Measurements from ENCODE around the gene PPP1R15B.

The PPP1R15B gene

GRCh38 chr1:204384636-204385352, 26.8 kb downstream of the PPP1R15B start:
- H3K4me3 Mint-ChIP-seq, result no peak overlapping the region
- no peak for ATAC-seq (ENCODE audit: low read depth)
- no peaks in the 10 kb centered on the region for H3K9me3 Mint-ChIP-seq
- H3K4me1 Mint-ChIP-seq, result no peaks in the 10 kb centered on the region
- no peaks in the 10 kb centered on the region for H3K36me3 Mint-ChIP-seq
- H3K27ac Mint-ChIP-seq, result no peak overlapping the region
- no peak for DNase-seq (ENCODE audit: low spot score in 2 of 2)
- peaks cover 2% of the 10 kb centered on the region for H3K27me3 Mint-ChIP-seq

GRCh38 chr1:204383163-204383904, 28.3 kb downstream of the PPP1R15B start:
- peaks cover 4% of the 10 kb centered on the region for H3K27me3 Mint-ChIP-seq
- H3K4me1 Mint-ChIP-seq, result peaks cover 2% of the 10 kb centered on the region
- H3K4me3 Mint-ChIP-seq, result no peak overlapping the region
- H3K9me3 Mint-ChIP-seq, result no peaks in the 10 kb centered on the region
- H3K36me3 Mint-ChIP-seq, result no peaks in the 10 kb centered on the region
- DNase-seq (ENCODE audit: low spot score in 2 of 2), result no peak
- H3K27ac Mint-ChIP-seq, result no peak overlapping the region
- ATAC-seq (ENCODE audit: low read depth), result no peak

- Mint-ChIP-seq H3K9me3 (no peaks in the 10 kb centered on the region), H3K27ac (no peak overlapping the region), H3K4me1 (peaks cover 7% of the 10 kb centered on the region), H3K4me3 (no peak overlapping the region), H3K27me3 (peaks cover 10% of the 10 kb centered on the region), H3K36me3 (no peaks in the 10 kb centered on the region)
- no peak for ATAC-seq (ENCODE audit: low read depth)
- DNase-seq (ENCODE audit: low spot score in 2 of 2), result no peak
These were observed 28.9 kb downstream of the PPP1R15B start for GRCh38 chr1:204382714-204383083.

GRCh38 chr1:204380293-204380831, 31.3 kb downstream of the PPP1R15B start:
- Mint-ChIP-seq H3K4me3 (no peak overlapping the region), H3K27ac (no peak overlapping the region), H3K27me3 (peaks cover 11% of the 10 kb centered on the region), H3K4me1 (peaks cover 9% of the 10 kb centered on the region), H3K9me3 (no peaks in the 10 kb centered on the region), H3K36me3 (no peaks in the 10 kb centered on the region)
- ATAC-seq (ENCODE audit: low read depth) (no peak), DNase-seq (ENCODE audit: low spot score in 2 of 2) (no peak)

GRCh38 chr1:204377800-204378668, 33.6 kb downstream of the PPP1R15B start:
- Mint-ChIP-seq H3K4me3 (peak overlapping the region; percentile 84), H3K4me1 (peaks cover 9% of the 10 kb centered on the region), H3K27me3 (peaks cover 11% of the 10 kb centered on the region), H3K36me3 (no peaks in the 10 kb centered on the region), H3K27ac (peak overlapping the region; percentile 46), H3K9me3 (no peaks in the 10 kb centered on the region)
- ATAC-seq (ENCODE audit: low read depth), result peak; percentile 64
- peak in 1 of 2 donors; percentile 23 for DNase-seq (ENCODE audit: low spot score in 2 of 2)

- Mint-ChIP-seq H3K27me3 (peaks cover 11% of the 10 kb centered on the region), H3K27ac (no peak overlapping the region), H3K4me3 (peak overlapping the region; percentile 57), H3K4me1 (peaks cover 9% of the 10 kb centered on the region), H3K9me3 (no peaks in the 10 kb centered on the region), H3K36me3 (no peaks in the 10 kb centered on the region)
- ATAC-seq (ENCODE audit: low read depth), result no peak
- no peak for DNase-seq (ENCODE audit: low spot score in 2 of 2)
These were observed 34.5 kb downstream of the PPP1R15B start for GRCh38 chr1:204376919-204377799.

GRCh38 chr1:204376465-204376864, 35.2 kb downstream of the PPP1R15B start:
- Mint-ChIP-seq H3K27ac (no peak overlapping the region), H3K9me3 (no peaks in the 10 kb centered on the region), H3K4me3 (no peak overlapping the region), H3K36me3 (no peaks in the 10 kb centered on the region), H3K27me3 (peaks cover 13% of the 10 kb centered on the region), H3K4me1 (peaks cover 9% of the 10 kb centered on the region)
- ATAC-seq (ENCODE audit: low read depth) (no peak), DNase-seq (ENCODE audit: low spot score in 2 of 2) (no peak)

GRCh38 chr1:204373911-204374310, 37.7 kb downstream of the PPP1R15B start:
- Mint-ChIP-seq H3K27me3 (peaks cover 12% of the 10 kb centered on the region), H3K4me1 (peaks cover 9% of the 10 kb centered on the region), H3K9me3 (no peaks in the 10 kb centered on the region), H3K4me3 (no peak overlapping the region), H3K36me3 (no peaks in the 10 kb centered on the region), H3K27ac (no peak overlapping the region)
- DNase-seq (ENCODE audit: low spot score in 2 of 2) (no peak), ATAC-seq (ENCODE audit: low read depth) (no peak)

- H3K36me3 Mint-ChIP-seq, result no peaks in the 10 kb centered on the region
- DNase-seq (ENCODE audit: low spot score in 2 of 2) (no peak), ATAC-seq (ENCODE audit: low read depth) (no peak)
- H3K27me3 Mint-ChIP-seq, result peaks cover 19% of the 10 kb centered on the region
- no peaks in the 10 kb centered on the region for H3K9me3 Mint-ChIP-seq
- no peaks in the 10 kb centered on the region for H3K4me1 Mint-ChIP-seq
- H3K27ac Mint-ChIP-seq, result no peak overlapping the region
- H3K4me3 Mint-ChIP-seq, result no peak overlapping the region
These were observed 41.4 kb downstream of the PPP1R15B start for GRCh38 chr1:204370176-204370575.

- Mint-ChIP-seq H3K4me3 (no peak overlapping the region), H3K4me1 (no peaks in the 10 kb centered on the region), H3K27me3 (peaks cover 23% of the 10 kb centered on the region), H3K9me3 (no peaks in the 10 kb centered on the region), H3K36me3 (no peaks in the 10 kb centered on the region), H3K27ac (no peak overlapping the region)
- ATAC-seq (ENCODE audit: low read depth), result no peak
- DNase-seq (ENCODE audit: low spot score in 2 of 2), result no peak
These were observed 42.5 kb downstream of the PPP1R15B start for GRCh38 chr1:204368996-204369726.

- Mint-ChIP-seq H3K27me3 (peaks cover 25% of the 10 kb centered on the region), H3K4me3 (no peak overlapping the region), H3K9me3 (no peaks in the 10 kb centered on the region), H3K4me1 (peaks cover 4% of the 10 kb centered on the region), H3K36me3 (no peaks in the 10 kb centered on the region), H3K27ac (no peak overlapping the region)
- DNase-seq (ENCODE audit: low spot score in 2 of 2) (no peak), ATAC-seq (ENCODE audit: low read depth) (no peak)
These were observed 43.7 kb downstream of the PPP1R15B start for GRCh38 chr1:204367956-204368355.

GRCh38 chr1:204367193-204367858, 44.3 kb downstream of the PPP1R15B start:
- Mint-ChIP-seq H3K27ac (no peak overlapping the region), H3K36me3 (no peaks in the 10 kb centered on the region), H3K27me3 (peaks cover 26% of the 10 kb centered on the region), H3K4me1 (peaks cover 4% of the 10 kb centered on the region), H3K4me3 (no peak overlapping the region), H3K9me3 (no peaks in the 10 kb centered on the region)
- ATAC-seq (ENCODE audit: low read depth), result no peak
- no peak for DNase-seq (ENCODE audit: low spot score in 2 of 2)
